ENCODE measurements around the gene SYNGR3.

SYNGR3 gene

DNA sequence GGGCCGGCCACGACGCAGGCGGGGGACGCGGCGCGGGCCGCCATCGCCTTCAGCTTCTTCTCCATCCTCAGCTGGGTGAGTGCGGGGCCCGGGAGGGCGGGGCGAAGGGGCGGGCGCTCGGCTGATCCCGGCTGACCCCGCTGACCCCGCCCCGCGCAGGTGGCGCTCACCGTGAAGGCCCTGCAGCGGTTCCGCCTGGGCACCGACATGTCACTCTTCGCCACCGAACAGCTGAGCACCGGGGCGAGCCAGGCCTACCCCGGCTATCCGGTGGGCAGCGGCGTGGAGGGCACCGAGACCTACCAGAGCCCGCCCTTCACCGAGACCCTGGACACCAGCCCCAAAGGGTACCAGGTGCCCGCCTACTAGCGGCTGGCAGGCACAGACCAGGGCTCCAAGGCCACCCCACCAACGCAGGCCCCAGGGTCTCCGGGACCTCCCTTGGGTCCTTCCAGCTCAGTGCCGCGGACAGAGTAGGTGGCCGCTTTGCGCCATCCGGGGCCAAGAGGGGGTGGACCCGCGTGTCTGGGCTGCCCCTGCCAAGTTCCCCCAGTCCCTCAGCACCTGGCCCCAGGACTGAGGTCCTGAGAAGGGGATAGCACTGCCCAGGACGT lies 3.0 kb downstream of the SYNGR3 start:
- peaks cover 10% of the 10 kb centered on the region for H3K36me3 ChIP-seq (ENCODE audit: low read depth)
- no peak for ATAC-seq (ENCODE audit: low read depth)
- H3K4me1 ChIP-seq (ENCODE audit: insufficient read depth, poor library complexity, severe bottlenecking) = peaks cover 2% of the 10 kb centered on the region
- TF ChIP-seq, protein P1, sequence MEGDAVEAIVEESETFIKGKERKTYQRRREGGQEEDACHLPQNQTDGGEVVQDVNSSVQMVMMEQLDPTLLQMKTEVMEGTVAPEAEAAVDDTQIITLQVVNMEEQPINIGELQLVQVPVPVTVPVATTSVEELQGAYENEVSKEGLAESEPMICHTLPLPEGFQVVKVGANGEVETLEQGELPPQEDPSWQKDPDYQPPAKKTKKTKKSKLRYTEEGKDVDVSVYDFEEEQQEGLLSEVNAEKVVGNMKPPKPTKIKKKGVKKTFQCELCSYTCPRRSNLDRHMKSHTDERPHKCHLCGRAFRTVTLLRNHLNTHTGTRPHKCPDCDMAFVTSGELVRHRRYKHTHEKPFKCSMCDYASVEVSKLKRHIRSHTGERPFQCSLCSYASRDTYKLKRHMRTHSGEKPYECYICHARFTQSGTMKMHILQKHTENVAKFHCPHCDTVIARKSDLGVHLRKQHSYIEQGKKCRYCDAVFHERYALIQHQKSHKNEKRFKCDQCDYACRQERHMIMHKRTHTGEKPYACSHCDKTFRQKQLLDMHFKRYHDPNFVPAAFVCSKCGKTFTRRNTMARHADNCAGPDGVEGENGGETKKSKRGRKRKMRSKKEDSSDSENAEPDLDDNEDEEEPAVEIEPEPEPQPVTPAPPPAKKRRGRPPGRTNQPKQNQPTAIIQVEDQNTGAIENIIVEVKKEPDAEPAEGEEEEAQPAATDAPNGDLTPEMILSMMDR (IDR thresholded peaks at IDR 0.05; ENCODE audit: poor library complexity, severe bottlenecking) = no peak
- no peak overlapping the region for H3K27ac ChIP-seq (ENCODE audit: poor library complexity, severe bottlenecking)
- H3K4me3 ChIP-seq (ENCODE audit: severe bottlenecking) = no peak overlapping the region
- H3K27me3 ChIP-seq (ENCODE audit: insufficient read depth, poor library complexity, severe bottlenecking) = peaks cover 5% of the 10 kb centered on the region
- no peaks in the 10 kb centered on the region for H3K9me3 ChIP-seq (ENCODE audit: severe bottlenecking)
- DNase-seq (ENCODE audit: low spot score) = no peak

GRCh38 chr16:1993731-1994131 lies 4.0 kb downstream of the SYNGR3 start:
- ATAC-seq (ENCODE audit: low read depth) (peak; percentile 66), DNase-seq (ENCODE audit: low spot score) (no peak)
- Histone ChIP-seq H3K27ac (ENCODE audit: poor library complexity, severe bottlenecking) (peak overlapping the region; percentile 21), H3K4me3 (ENCODE audit: severe bottlenecking) (no peak overlapping the region), H3K4me1 (ENCODE audit: insufficient read depth, poor library complexity, severe bottlenecking) (peaks cover 2% of the 10 kb centered on the region), H3K36me3 (ENCODE audit: low read depth) (peaks cover 10% of the 10 kb centered on the region), H3K9me3 (ENCODE audit: severe bottlenecking) (no peaks in the 10 kb centered on the region), H3K27me3 (ENCODE audit: insufficient read depth, poor library complexity, severe bottlenecking) (peaks cover 5% of the 10 kb centered on the region)
- TF ChIP-seq, protein P1 (IDR thresholded peaks at IDR 0.05; ENCODE audit: poor library complexity, severe bottlenecking) = no peak

DNA sequence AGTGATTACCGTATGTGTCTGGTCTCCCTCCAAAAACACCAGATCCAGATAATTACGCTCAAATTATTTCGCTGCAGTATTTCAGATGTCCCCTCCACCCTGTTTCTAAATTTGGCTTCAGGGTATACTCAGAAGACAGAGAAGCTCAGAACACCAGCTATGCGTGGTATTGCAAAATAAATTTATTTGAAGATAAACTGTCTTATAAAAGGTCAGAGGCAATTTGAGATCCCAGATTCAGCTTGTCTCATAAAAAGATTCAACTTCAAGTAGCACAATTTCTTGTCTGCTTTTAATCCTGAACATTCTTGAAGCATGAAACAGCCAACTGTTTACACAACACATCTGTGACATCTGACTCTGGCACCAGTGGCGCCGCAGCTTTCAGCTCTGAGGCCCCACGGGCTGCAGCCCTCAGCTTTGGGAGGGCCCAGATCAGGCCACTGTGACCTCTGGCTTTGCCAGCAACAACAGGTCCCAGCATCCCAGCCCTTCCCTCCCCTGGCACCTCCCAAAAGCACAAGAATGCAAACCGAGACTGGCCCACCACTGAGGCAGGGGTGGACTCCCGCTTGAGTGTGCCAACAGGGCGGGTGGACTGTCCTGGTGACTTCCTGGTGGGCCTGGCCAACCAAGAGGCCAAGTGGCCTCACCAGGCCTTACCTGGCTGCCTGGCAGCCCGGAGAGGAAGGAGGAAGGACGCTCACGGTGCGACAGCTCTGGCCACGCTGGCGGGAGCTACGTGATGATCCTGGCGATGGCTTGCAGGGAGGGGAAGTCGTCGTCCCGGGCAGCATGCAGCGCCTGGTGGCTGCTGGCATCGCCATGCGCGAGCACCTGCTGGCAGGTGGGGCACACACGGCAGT lies 8.0 kb downstream of the SYNGR3 start:
- Histone ChIP-seq H3K9me3 (ENCODE audit: severe bottlenecking) (no peaks in the 10 kb centered on the region), H3K27me3 (ENCODE audit: insufficient read depth, poor library complexity, severe bottlenecking) (no peaks in the 10 kb centered on the region), H3K27ac (ENCODE audit: poor library complexity, severe bottlenecking) (no peak overlapping the region), H3K4me1 (ENCODE audit: insufficient read depth, poor library complexity, severe bottlenecking) (no peaks in the 10 kb centered on the region), H3K4me3 (ENCODE audit: severe bottlenecking) (no peak overlapping the region), H3K36me3 (ENCODE audit: low read depth) (peaks cover 48% of the 10 kb centered on the region)
- no peak for ATAC-seq (ENCODE audit: low read depth)
- TF ChIP-seq, protein P1 (IDR thresholded peaks at IDR 0.05; ENCODE audit: poor library complexity, severe bottlenecking) = no peak
- DNase-seq (ENCODE audit: low spot score) = no peak

DNA sequence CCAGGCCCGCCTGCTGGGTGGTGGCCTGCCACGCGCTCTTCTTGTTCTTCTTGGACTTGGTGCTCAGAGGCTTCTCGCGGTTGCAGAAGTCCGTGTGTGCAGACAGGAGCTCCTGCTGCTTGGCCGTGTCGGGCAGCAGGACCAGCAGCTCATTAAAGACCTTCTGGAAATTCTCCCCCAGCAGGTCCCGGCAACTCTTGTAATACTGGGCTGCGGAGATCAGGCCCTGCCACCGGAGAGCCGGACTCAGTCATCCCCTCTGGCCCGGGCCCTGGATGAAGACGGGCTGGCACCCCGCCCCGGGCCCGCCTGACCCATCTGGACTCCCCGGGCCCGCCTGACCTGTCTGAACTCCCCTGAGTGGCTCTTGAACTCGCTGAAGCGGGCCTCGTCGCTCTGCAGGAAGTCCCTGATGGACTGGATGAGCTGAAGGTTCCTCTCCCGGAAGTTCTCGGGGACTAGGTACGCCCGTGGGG lies 8.6 kb downstream of the SYNGR3 start:
- H3K27ac ChIP-seq (ENCODE audit: poor library complexity, severe bottlenecking) = no peak overlapping the region
- ATAC-seq (ENCODE audit: low read depth) = no peak

More for the DNA sequence above, 8.6 kb downstream of the SYNGR3 start:
- Histone ChIP-seq H3K9me3 (ENCODE audit: severe bottlenecking) (no peaks in the 10 kb centered on the region), H3K4me1 (ENCODE audit: insufficient read depth, poor library complexity, severe bottlenecking) (no peaks in the 10 kb centered on the region), H3K27me3 (ENCODE audit: insufficient read depth, poor library complexity, severe bottlenecking) (no peaks in the 10 kb centered on the region), H3K36me3 (ENCODE audit: low read depth) (peaks cover 55% of the 10 kb centered on the region), H3K4me3 (ENCODE audit: severe bottlenecking) (no peak overlapping the region)
- TF ChIP-seq, protein P1 (IDR thresholded peaks at IDR 0.05; ENCODE audit: poor library complexity, severe bottlenecking) = no peak
- DNase-seq (ENCODE audit: low spot score) = no peak

All from RWPE2 (cell line).